Fibroblast of villous mesenchyme (primary cell): Measurements from ENCODE around the gene GPR62. TPM values are rescaled to one million over a fixed set of nuclear protein-coding genes. Genes with fewer than 3 reads are reported as not detected.

Source experiments
- DNase-seq: peaks from one replicate; pipeline ENCODE4 v3.0.0-alpha.2; 2010; ENCODE audit warnings: low read depth
- H3K4me3 ChIP-seq: 2 replicates; pipeline ENCODE4 v1.5.1; 2011; ENCODE audit warnings: low read depth, mild to moderate bottlenecking, low read length
- CTCF ChIP-seq: IDR thresholded peaks from 2 replicates; pipeline ENCODE4 v1.5.1; 2012; ENCODE audit warnings: low read depth, mild to moderate bottlenecking, low read length; ENCODE audit not compliant: insufficient read depth
- total RNA-seq: library from RNA; depleted of rRNA; stranded (reverse); fragments of >200 nt; gene quantifications from 2 replicates; pipeline ENCODE4 v1.2.3, GENCODE V29; 2012

The GPR62 gene
- total RNA-seq, 1 donor = under 0.01 TPM

GRCh38 chr3:51944451-51945021 is 10.6 kb upstream of the GPR62 start:
- no peak for DNase-seq
- TF ChIP-seq CTCF = no peak
- H3K4me3 ChIP-seq = no peak overlapping the region

GRCh38 chr3:51945031-51945840 is 9.9 kb upstream of the GPR62 start:
- no peak for TF ChIP-seq CTCF
- DNase-seq = no peak
- H3K4me3 ChIP-seq = no peak overlapping the region

- no peak for DNase-seq
- TF ChIP-seq CTCF = no peak
- H3K4me3 ChIP-seq = no peak overlapping the region
These were observed 9.1 kb upstream of the GPR62 start for GRCh38 chr3:51945926-51946705.

- TF ChIP-seq CTCF = no peak
- DNase-seq = no peak
- H3K4me3 ChIP-seq = no peak overlapping the region
These were observed 8.4 kb upstream of the GPR62 start for GRCh38 chr3:51946796-51947195.

- H3K4me3 ChIP-seq = no peak overlapping the region
- TF ChIP-seq CTCF = no peak
- DNase-seq = no peak
These were observed 7.8 kb upstream of the GPR62 start for GRCh38 chr3:51947215-51947900.

- TF ChIP-seq CTCF = no peak
- no peak for DNase-seq
- no peak overlapping the region for H3K4me3 ChIP-seq
These were observed 7.1 kb upstream of the GPR62 start for GRCh38 chr3:51948016-51948580.
